ENCODE data around the gene ESYT3.

The ESYT3 gene

DNA sequence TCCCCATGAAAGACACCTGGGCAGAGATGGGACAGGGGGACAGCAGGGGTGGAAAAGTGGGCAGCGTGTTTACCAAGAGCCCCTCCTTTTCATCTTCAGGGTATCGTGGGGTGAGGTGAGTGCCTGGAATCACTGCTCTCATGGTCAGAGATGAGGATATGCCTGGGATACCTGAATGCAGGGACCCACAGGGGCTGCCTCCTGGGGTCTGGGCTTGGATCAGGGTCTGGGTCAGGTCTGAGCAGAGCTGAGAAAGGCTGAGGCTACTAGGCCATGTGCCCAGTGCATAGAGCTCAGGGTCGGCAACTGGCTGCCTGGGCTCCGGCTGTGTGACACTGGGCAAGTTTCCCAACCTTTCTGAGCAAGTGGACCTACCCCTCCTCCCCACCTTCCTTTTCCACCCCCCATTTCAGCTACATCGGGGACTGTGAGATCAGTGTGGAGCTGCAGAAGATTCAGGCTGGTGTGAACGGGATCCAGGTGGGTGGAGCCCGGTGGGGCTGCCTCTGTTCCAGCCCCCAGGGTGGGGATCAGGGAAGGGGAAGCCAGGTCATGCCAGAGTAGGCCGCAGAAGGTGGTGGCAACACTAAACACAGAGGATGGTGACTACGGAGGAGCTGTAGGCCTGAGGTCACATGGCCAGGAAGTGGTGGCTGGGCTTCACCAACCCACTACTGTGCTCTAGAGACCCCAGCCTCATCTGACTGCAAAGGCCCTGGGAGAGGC lies 24.5 kb downstream of the ESYT3 start:
- TF ChIP-seq, protein P1, sequence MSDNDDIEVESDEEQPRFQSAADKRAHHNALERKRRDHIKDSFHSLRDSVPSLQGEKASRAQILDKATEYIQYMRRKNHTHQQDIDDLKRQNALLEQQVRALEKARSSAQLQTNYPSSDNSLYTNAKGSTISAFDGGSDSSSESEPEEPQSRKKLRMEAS (IDR thresholded peaks at IDR 0.05) = no peak
- no peak for TF ChIP-seq RAD21 (IDR thresholded peaks at IDR 0.05; ENCODE audit: low read depth)
- no peak for TF ChIP-seq CEBPB (IDR thresholded peaks at IDR 0.05)
- no peak for TF ChIP-seq EP300 (IDR thresholded peaks at IDR 0.05; ENCODE audit: borderline replicate concordance)
- no peak for TF ChIP-seq TCF12 (IDR thresholded peaks at IDR 0.05; ENCODE audit: low read depth)
- TF ChIP-seq TAF1 (IDR thresholded peaks at IDR 0.05; ENCODE audit: low read depth) = no peak
- TF ChIP-seq NFIC (IDR thresholded peaks at IDR 0.05) = no peak
- no peak for TF ChIP-seq ZBTB7A (IDR thresholded peaks at IDR 0.05; ENCODE audit: low read depth)
- TF ChIP-seq FOXM1 (IDR thresholded peaks at IDR 0.05; ENCODE audit: borderline replicate concordance, low read depth) = no peak
- no peak for TF ChIP-seq TEAD4 (IDR thresholded peaks at IDR 0.05)
- TF ChIP-seq YY1 (IDR thresholded peaks at IDR 0.05; ENCODE audit: low read depth) = no peak
- TF ChIP-seq, protein P2, sequence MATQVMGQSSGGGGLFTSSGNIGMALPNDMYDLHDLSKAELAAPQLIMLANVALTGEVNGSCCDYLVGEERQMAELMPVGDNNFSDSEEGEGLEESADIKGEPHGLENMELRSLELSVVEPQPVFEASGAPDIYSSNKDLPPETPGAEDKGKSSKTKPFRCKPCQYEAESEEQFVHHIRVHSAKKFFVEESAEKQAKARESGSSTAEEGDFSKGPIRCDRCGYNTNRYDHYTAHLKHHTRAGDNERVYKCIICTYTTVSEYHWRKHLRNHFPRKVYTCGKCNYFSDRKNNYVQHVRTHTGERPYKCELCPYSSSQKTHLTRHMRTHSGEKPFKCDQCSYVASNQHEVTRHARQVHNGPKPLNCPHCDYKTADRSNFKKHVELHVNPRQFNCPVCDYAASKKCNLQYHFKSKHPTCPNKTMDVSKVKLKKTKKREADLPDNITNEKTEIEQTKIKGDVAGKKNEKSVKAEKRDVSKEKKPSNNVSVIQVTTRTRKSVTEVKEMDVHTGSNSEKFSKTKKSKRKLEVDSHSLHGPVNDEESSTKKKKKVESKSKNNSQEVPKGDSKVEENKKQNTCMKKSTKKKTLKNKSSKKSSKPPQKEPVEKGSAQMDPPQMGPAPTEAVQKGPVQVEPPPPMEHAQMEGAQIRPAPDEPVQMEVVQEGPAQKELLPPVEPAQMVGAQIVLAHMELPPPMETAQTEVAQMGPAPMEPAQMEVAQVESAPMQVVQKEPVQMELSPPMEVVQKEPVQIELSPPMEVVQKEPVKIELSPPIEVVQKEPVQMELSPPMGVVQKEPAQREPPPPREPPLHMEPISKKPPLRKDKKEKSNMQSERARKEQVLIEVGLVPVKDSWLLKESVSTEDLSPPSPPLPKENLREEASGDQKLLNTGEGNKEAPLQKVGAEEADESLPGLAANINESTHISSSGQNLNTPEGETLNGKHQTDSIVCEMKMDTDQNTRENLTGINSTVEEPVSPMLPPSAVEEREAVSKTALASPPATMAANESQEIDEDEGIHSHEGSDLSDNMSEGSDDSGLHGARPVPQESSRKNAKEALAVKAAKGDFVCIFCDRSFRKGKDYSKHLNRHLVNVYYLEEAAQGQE (IDR thresholded peaks at IDR 0.05; ENCODE audit: low read depth) = no peak
- TF ChIP-seq, protein P3, sequence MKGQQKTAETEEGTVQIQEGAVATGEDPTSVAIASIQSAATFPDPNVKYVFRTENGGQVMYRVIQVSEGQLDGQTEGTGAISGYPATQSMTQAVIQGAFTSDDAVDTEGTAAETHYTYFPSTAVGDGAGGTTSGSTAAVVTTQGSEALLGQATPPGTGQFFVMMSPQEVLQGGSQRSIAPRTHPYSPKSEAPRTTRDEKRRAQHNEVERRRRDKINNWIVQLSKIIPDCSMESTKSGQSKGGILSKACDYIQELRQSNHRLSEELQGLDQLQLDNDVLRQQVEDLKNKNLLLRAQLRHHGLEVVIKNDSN (IDR thresholded peaks at IDR 0.05) = no peak
- no peak for TF ChIP-seq CREB1 (IDR thresholded peaks at IDR 0.05; ENCODE audit: low read depth)
- no peak for TF ChIP-seq EGR1 (IDR thresholded peaks at IDR 0.05)

DNA sequence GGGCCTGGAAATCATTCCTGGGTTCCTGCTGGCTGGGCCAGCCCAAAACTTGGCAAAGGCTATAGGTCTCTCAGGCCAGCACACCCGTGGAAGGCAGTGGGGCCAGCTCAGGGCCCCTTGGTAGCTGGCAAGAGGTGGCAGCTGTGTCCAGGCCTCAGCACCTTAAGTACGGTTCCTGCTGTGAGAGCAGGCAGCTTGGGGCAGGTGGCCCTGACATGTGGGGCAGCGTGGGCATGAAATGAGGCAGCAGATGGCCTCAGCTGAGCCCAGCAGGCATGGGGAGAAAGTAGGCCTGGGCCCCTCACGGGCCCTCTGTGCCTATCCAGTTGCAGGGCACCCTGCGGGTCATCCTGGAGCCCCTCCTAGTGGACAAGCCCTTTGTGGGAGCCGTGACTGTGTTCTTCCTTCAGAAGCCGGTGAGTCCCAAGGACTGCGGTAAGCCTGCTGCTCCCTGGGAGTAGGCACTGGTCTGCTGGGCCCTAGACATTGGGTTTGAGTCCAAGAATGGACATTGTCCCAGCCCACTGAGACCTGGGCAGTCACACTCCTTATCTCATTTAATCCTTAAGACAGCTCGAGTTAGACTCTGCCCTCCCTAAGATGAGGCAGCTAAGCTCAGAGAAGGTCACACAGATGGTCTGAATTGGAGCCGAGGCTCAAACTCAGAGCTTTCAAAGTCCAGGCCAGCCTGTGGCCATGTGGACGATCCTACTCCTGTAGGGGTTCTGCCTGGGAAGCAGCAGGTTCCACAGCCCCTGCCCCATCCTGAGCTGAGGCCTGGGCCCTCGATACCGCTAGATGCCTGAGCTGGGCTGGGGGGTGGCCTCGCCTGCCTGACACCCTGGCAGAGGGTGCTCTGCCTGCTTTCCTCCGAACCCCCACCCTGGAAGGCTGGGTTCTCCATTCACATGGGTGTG lies 25.5 kb downstream of the ESYT3 start:
- TF ChIP-seq RAD21 (IDR thresholded peaks at IDR 0.05; ENCODE audit: low read depth) = peak; percentile 20
- TF ChIP-seq, protein P2 (IDR thresholded peaks at IDR 0.05; ENCODE audit: low read depth) = no peak

DNA sequence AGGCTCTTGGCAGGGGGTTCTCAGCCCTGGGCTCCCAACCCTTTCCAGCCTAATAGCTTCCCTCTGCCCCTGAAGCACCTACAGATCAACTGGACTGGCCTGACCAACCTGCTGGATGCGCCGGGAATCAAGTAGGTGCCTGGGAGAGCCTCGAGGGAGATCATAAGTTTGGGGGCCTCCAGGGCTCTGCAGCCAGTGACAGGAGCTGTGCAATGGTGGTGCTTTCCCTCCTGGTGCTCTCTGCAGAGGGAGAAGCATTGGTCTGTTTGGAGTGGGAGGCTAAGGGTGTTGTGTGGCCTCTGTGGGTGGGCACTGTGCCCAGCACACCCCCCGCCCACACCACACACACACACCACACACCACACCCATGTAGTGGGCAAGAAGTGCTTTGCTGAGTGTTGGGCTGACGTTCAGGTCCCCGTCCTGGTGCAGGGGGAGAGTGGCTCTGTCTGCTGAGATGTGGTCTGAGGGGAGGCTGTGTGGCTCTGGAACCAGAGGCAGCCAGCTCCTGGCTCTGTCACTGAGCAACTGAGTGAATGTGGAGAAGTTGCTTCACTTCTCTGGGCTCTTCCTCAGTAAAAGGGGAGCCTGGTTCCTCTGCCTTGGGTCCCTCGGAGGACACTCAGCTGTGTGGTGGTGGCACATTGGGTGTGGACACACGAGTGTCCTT lies 26.3 kb downstream of the ESYT3 start:
- no peak for TF ChIP-seq CEBPB (IDR thresholded peaks at IDR 0.05)
- TF ChIP-seq, protein P2 (IDR thresholded peaks at IDR 0.05; ENCODE audit: low read depth) = no peak
- TF ChIP-seq YY1 (IDR thresholded peaks at IDR 0.05; ENCODE audit: low read depth) = no peak
- TF ChIP-seq NFIC (IDR thresholded peaks at IDR 0.05) = no peak
- no peak for TF ChIP-seq RAD21 (IDR thresholded peaks at IDR 0.05; ENCODE audit: low read depth)
- TF ChIP-seq, protein P1 (IDR thresholded peaks at IDR 0.05) = no peak
- TF ChIP-seq EGR1 (IDR thresholded peaks at IDR 0.05) = no peak
- TF ChIP-seq CREB1 (IDR thresholded peaks at IDR 0.05; ENCODE audit: low read depth) = no peak
- no peak for TF ChIP-seq TCF12 (IDR thresholded peaks at IDR 0.05; ENCODE audit: low read depth)
- TF ChIP-seq ZBTB7A (IDR thresholded peaks at IDR 0.05; ENCODE audit: low read depth) = no peak
- TF ChIP-seq TEAD4 (IDR thresholded peaks at IDR 0.05) = no peak
- TF ChIP-seq EP300 (IDR thresholded peaks at IDR 0.05; ENCODE audit: borderline replicate concordance) = no peak
- TF ChIP-seq TAF1 (IDR thresholded peaks at IDR 0.05; ENCODE audit: low read depth) = no peak
- TF ChIP-seq FOXM1 (IDR thresholded peaks at IDR 0.05; ENCODE audit: borderline replicate concordance, low read depth) = no peak

DNA sequence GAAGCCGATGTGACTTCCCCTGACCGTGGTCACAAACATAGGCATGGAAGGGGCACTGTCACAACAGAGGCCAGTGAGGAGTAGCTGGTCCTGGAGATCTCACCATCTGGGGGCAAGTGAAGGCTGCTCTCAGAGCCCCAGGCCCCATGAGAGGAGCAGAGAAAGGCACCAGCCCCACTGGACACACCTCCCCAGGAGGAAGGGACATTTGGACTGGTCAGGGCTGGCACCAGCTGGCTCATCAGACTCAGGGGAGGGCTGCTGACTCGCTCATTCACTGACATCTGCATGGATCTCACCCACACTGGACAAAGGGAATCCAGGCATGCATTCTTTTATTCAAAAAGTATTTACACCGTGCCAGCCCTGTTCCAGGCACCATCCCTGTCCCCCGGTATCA lies 26.8 kb downstream of the ESYT3 start:
- TF ChIP-seq NFIC (IDR thresholded peaks at IDR 0.05) (no peak), CREB1 (IDR thresholded peaks at IDR 0.05; ENCODE audit: low read depth) (no peak), RAD21 (IDR thresholded peaks at IDR 0.05; ENCODE audit: low read depth) (no peak), TAF1 (IDR thresholded peaks at IDR 0.05; ENCODE audit: low read depth) (no peak), CEBPB (IDR thresholded peaks at IDR 0.05) (no peak), YY1 (IDR thresholded peaks at IDR 0.05; ENCODE audit: low read depth) (no peak), TEAD4 (IDR thresholded peaks at IDR 0.05) (no peak), EP300 (IDR thresholded peaks at IDR 0.05; ENCODE audit: borderline replicate concordance) (no peak), TCF12 (IDR thresholded peaks at IDR 0.05; ENCODE audit: low read depth) (no peak), ZBTB7A (IDR thresholded peaks at IDR 0.05; ENCODE audit: low read depth) (no peak)
- TF ChIP-seq, protein P3 (IDR thresholded peaks at IDR 0.05) = no peak
- TF ChIP-seq, protein P1 (IDR thresholded peaks at IDR 0.05) = no peak

All from Ishikawa (cell line).